H1 (cell line): ENCODE results near the gene RXFP4. TPM values are rescaled to one million over a fixed set of nuclear protein-coding genes. Genes with fewer than 3 reads are reported as not detected.

Experiments
- CTCF ChIA-PET: fragments of 300-600 bp; sonication (Branson Sonifier 250); formaldehyde crosslinking; loops from one replicate; lab custom pipeline; 2021; ENCODE audit not compliant: partially characterized antibody; lab: Charles Lee
- POLR2A ChIA-PET: fragments of 300-600 bp; sonication (Branson Sonifier 250); formaldehyde crosslinking; loops from one replicate; lab custom pipeline; 2021; ENCODE audit warnings: inconsistent platforms; ENCODE audit not compliant: partially characterized antibody; lab: Charles Lee
- DNase-seq, 2 experiments: peaks; one replicate each; pipeline versions ENCODE4 v3.0.0 to v3.0.0-alpha.2; 2010 to 2022; ENCODE audit warnings: low spot score in 2 of 2, low read depth in 1 of 2, mixed read lengths in 1 of 2
- FAIRE-seq: peaks from 2 replicates; lab custom pipeline; 2011; peaks lifted over from hg19 to GRCh38; lab: Jason Lieb, UNC
- H2AFZ ChIP-seq: 2 replicates; pipeline ENCODE4 v1.8.1; 2012; ENCODE audit warnings: low read length, inconsistent platforms
- H2AK5ac ChIP-seq: 2 replicates; pipeline ENCODE4 v1.6.1; 2013; ENCODE audit warnings: low read depth, low read length
- H2BK120ac ChIP-seq: replicated peaks from 2 replicates; pipeline ENCODE3; 2013; ENCODE audit warnings: low read depth, low read length, inconsistent platforms
- H2BK12ac ChIP-seq: 2 replicates; pipeline ENCODE4 v1.6.1; 2013; ENCODE audit warnings: low read depth, low read length
- H2BK15ac ChIP-seq: 2 replicates; pipeline ENCODE4 v1.6.1; 2013; ENCODE audit warnings: low read length
- H2BK20ac ChIP-seq: 2 replicates; pipeline ENCODE4 v1.6.1; 2013; ENCODE audit warnings: low read length
- H2BK5ac ChIP-seq: 2 replicates; pipeline ENCODE4 v1.6.1; 2013; ENCODE audit warnings: low read depth, low read length
- H3K14ac ChIP-seq: 2 replicates; pipeline ENCODE4 v1.6.1; 2013; ENCODE audit warnings: inconsistent platforms; ENCODE audit not compliant: insufficient read length
- H3K18ac ChIP-seq: 2 replicates; pipeline ENCODE4 v1.6.1; 2013; ENCODE audit warnings: low read length; ENCODE audit errors: extremely low read depth
- H3K23ac ChIP-seq: 2 replicates; pipeline ENCODE4 v1.6.1; 2013; ENCODE audit warnings: inconsistent platforms; ENCODE audit not compliant: insufficient read length
- H3K23me2 ChIP-seq: 2 replicates; pipeline ENCODE4 v1.6.1; 2013; ENCODE audit warnings: low read depth, low read length
- H3K27ac ChIP-seq: 2 replicates; pipeline ENCODE4 v1.6.1; 2011; ENCODE audit warnings: low read depth, low read length, inconsistent platforms
- H3K27me3 ChIP-seq, 4 experiments: replicated peaks in 1 of 4; 1 replicate in 1 of 4; 2 replicates in 3 of 4; pipeline versions ENCODE4 v1.6.1 to v1.8.1; 2011 to 2013; ENCODE audit warnings: low read length in 3 of 4, mild to moderate bottlenecking in 3 of 4, inconsistent platforms in 2 of 4, mixed read lengths in 2 of 4, moderate library complexity in 1 of 4; ENCODE audit not compliant: control insufficient read depth in 3 of 4, insufficient read depth in 3 of 4; ENCODE audit errors: extremely low read depth in 1 of 4
- H3K36me3 ChIP-seq, 4 experiments: 2 replicates each; pipeline versions ENCODE4 v1.6.1 to v1.8.1; 2011 to 2013; ENCODE audit warnings: mild to moderate bottlenecking in 4 of 4, low read length in 3 of 4, moderate library complexity in 2 of 4, control low read depth in 1 of 4, inconsistent platforms in 1 of 4; ENCODE audit not compliant: insufficient read depth in 4 of 4, control insufficient read depth in 2 of 4
- H3K4ac ChIP-seq: replicated peaks from 2 replicates; pipeline ENCODE3; 2013; ENCODE audit warnings: low read length, low read depth, mixed read lengths, inconsistent platforms; ENCODE audit not compliant: insufficient read length
- H3K4me1 ChIP-seq, 4 experiments: replicated peaks in 1 of 4; 1 replicate in 1 of 4; 2 replicates in 3 of 4; pipeline versions ENCODE4 v1.6.1 to v1.8.1; 2011 to 2013; ENCODE audit warnings: low read length in 3 of 4, inconsistent platforms in 2 of 4, mixed read lengths in 1 of 4; ENCODE audit not compliant: insufficient read depth in 4 of 4, control insufficient read depth in 3 of 4
- H3K4me2 ChIP-seq, 2 experiments: 2 replicates each; pipeline versions ENCODE4 v1.6.1 to v1.8.1; 2011 to 2013; ENCODE audit warnings: low read depth in 2 of 2, low read length in 2 of 2, control low read depth in 1 of 2, inconsistent platforms in 1 of 2, mild to moderate bottlenecking in 1 of 2; ENCODE audit not compliant: insufficient read depth in 1 of 2
- H3K4me3 ChIP-seq, 4 experiments: fragments of 200-600, 300-600 bp in 1 of 4; sonication (generic), shearing (Covaris generic), sonication (Bioruptor Twin) in 1 of 4; 2 replicates each; pipeline versions ENCODE4 v1.5.1 to v1.8.1; 2011 to 2016; ENCODE audit warnings: low read length in 4 of 4, low read depth in 3 of 4, control low read depth in 2 of 4, inconsistent platforms in 2 of 4, mild to moderate bottlenecking in 2 of 4, mixed read lengths in 1 of 4, moderate library complexity in 1 of 4; ENCODE audit not compliant: insufficient read depth in 2 of 4; ENCODE audit errors: extremely low read depth in 1 of 4
- H3K56ac ChIP-seq: replicated peaks from 2 replicates; pipeline ENCODE3; 2013; ENCODE audit warnings: low read depth, mild to moderate bottlenecking, mixed read lengths, low read length, inconsistent platforms; ENCODE audit not compliant: insufficient read length
- H3K79me1 ChIP-seq: 2 replicates; pipeline ENCODE4 v1.6.1; 2013; ENCODE audit warnings: low read depth, low read length, control low read depth
- H3K79me2 ChIP-seq, 2 experiments: 2 replicates each; pipeline versions ENCODE4 v1.6.1 to v1.8.1; 2012 to 2013; ENCODE audit warnings: low read length in 2 of 2, mild to moderate bottlenecking in 2 of 2, inconsistent platforms in 1 of 2; ENCODE audit not compliant: insufficient read depth in 2 of 2, control insufficient read depth in 1 of 2
- H3K9ac ChIP-seq, 4 experiments: replicated peaks in 1 of 4; 1 replicate in 1 of 4; 2 replicates in 3 of 4; pipeline versions ENCODE4 v1.6.1 to v1.8.1; 2011 to 2013; ENCODE audit warnings: low read depth in 3 of 4, low read length in 3 of 4, control low read depth in 2 of 4, mild to moderate bottlenecking in 2 of 4, moderate library complexity in 2 of 4, inconsistent platforms in 1 of 4; ENCODE audit errors: extremely low read depth in 1 of 4
- H3K9me3 ChIP-seq, 2 experiments: 2 replicates each; pipeline versions ENCODE4 v1.6.1 to v1.8.1; 2012 to 2013; ENCODE audit warnings: mild to moderate bottlenecking in 2 of 2, moderate library complexity in 2 of 2, control low read depth in 1 of 2, inconsistent platforms in 1 of 2, low read depth in 1 of 2, low read length in 1 of 2, mixed read lengths in 1 of 2; ENCODE audit not compliant: insufficient read depth in 2 of 2
- H4K20me1 ChIP-seq, 2 experiments: replicated peaks in 1 of 2; 2 replicates each; pipeline versions ENCODE3 to v1.8.1; 2011 to 2013; ENCODE audit warnings: inconsistent platforms in 2 of 2, low read length in 2 of 2, mild to moderate bottlenecking in 1 of 2; ENCODE audit not compliant: insufficient read depth in 2 of 2, control insufficient read depth in 1 of 2
- H4K5ac ChIP-seq: 2 replicates; pipeline ENCODE4 v1.6.1; 2013; ENCODE audit warnings: low read length, low read depth, mixed read lengths, inconsistent platforms; ENCODE audit not compliant: insufficient read length
- H4K8ac ChIP-seq: 2 replicates; pipeline ENCODE4 v1.8.0; 2013; ENCODE audit warnings: mild to moderate bottlenecking, moderate library complexity, low read length, inconsistent platforms; ENCODE audit not compliant: insufficient read depth; ENCODE audit errors: extremely low read depth
- H4K91ac ChIP-seq: replicated peaks from 2 replicates; pipeline ENCODE3; 2013; ENCODE audit warnings: low read length, mixed read lengths, inconsistent platforms; ENCODE audit not compliant: insufficient read length
- ATF2 ChIP-seq: IDR thresholded peaks from 2 replicates; pipeline ENCODE4 v1.6.1; 2012; ENCODE audit warnings: low read length, inconsistent platforms
- WGBS, 2 experiments: shearing (Covaris generic) in 1 of 2; methylation state at CpG; one replicate each; pipeline versions ENCODE4 v1.1.6 to v1.1.7; 2013 to 2015; ENCODE audit warnings: low lambda C conversion rate in 2 of 2, mixed read lengths in 2 of 2, inconsistent platforms in 1 of 2, low coverage in 1 of 2, missing lambda C conversion rate in 1 of 2; ENCODE audit not compliant: insufficient replicate concordance in 2 of 2, insufficient coverage in 1 of 2, insufficient read length in 1 of 2; ENCODE audit errors: extremely low coverage in 1 of 2, missing lambda C conversion rate in 1 of 2; 5-methylcytosine and 5-hydroxymethylcytosine counted together
- polyA plus RNA-seq, 7 experiments: library from polyadenylated mRNA; depleted of rRNA in 3 of 7; stranded (reverse) in 5 of 7; unstranded in 2 of 7; fragments of >200 nt in 5 of 7; fragments of 200-250 nt in 2 of 7; gene quantifications; 1 replicate in 5 of 7; 2 replicates in 1 of 7; 4 replicates in 1 of 7; pipeline versions ENCODE4 v1.2.1 to v1.2.3, GENCODE V29; 2011 to 2013; ENCODE audit warnings: missing spikeins in 2 of 7, mixed read lengths in 2 of 7
- total RNA-seq: library from RNA; stranded (reverse); fragmentation: NEBNext Ultra II Directional; extraction: Animal tissue kit (Norgen Biotek cat#: 25700); gene quantifications from 2 replicates; pipeline ENCODE4 v1.2.1, GENCODE V29; 2021

Gene RXFP4
- total and polyA plus RNA-seq, 2 of the 8 experiments (the other 6 are each of a cell fraction or from before 2014, with no cell fraction given) = not detected

GRCh38 chr1:155967341-155968050, 26.1 kb downstream of the RXFP4 start:
- CTCF ChIA-PET = interaction anchor here (0.7 to 6.7 kb wide), 21 partner anchors 10 to 266 kb away, joined by 3 to 79 read pairs (median 5); partner anchors contain the start of genes ARHGEF2, LAMTOR2, RIT1 and UBQLN4
- Histone ChIP-seq H4K20me1 (peaks cover 15 to 32% of the 10 kb centered on the region in 2 experiments), H3K9me3 (no peaks in the 10 kb centered on the region), H3K79me2 (peaks cover 4 to 46% of the 10 kb centered on the region in 2 experiments; a peak in 3 of 4 replicates), H3K4me1 (peaks cover 0 to 33% (median 17%) of the 10 kb centered on the region in 4 experiments; a peak in 6 of 7 replicates), H3K36me3 (peaks cover 22 to 49% (median 37%) of the 10 kb centered on the region in 4 experiments), H2BK15ac (no peak overlapping the region), H3K79me1 (peaks cover 28% of the 10 kb centered on the region), H2AK5ac (peak overlapping the region; percentile 25; the same call in 1 of the 2 replicates), H2AFZ (no peak overlapping the region), H2BK120ac (no peak overlapping the region), H3K23ac (no peak overlapping the region), H2BK20ac (no peak overlapping the region), H4K91ac (peak overlapping the region; percentile 92), H3K56ac (no peak overlapping the region), H3K27me3 (no peaks in the 10 kb centered on the region), H3K18ac (peak overlapping the region; percentile 83), H4K8ac (no peak overlapping the region; the same call in none of the 2 replicates), H2BK5ac (peak overlapping the region; percentile 73), H2BK12ac (no peak overlapping the region; the same call in 1 of the 2 replicates), H3K27ac (peak overlapping the region; percentile 75), H3K9ac (no peak overlapping the region), H3K4me3 (no peak overlapping the region), H3K4me2 (peak overlapping the region; percentile 9 to 34; a peak in 1 of 4 replicates), H3K23me2 (no peaks in the 10 kb centered on the region), H3K14ac (no peak overlapping the region), H3K4ac (no peak overlapping the region), H4K5ac (no peak overlapping the region)
- no peak for DNase-seq
- POLR2A ChIA-PET = interaction anchor here (0.7 to 16.7 kb wide), 14 partner anchors 11 to 278 kb away, joined by 3 to 282 read pairs (median 4); partner anchors contain the start of genes ARHGEF2, KHDC4, LAMTOR2 and RAB25
- WGBS, 2 experiments = 82% methylated on average over 12 of the region's 13 CpGs; no CpG with 5 or more reads in 1 of the 2 experiments
- TF ChIP-seq ATF2 = no peak
- FAIRE-seq = no peak
